PC-9 (cell line): ENCODE results near the gene MXD4. TPM values are rescaled to one million over a fixed set of nuclear protein-coding genes. Genes with fewer than 3 reads are reported as not detected.

ENCODE experiments used
- BruUV-seq: library from RNA; stranded (reverse); fragments of 400-500 nt; replicated peaks from 2 replicates; lab custom pipeline; 2021; lab: Mats Ljungman, UMichigan
- CTCF ChIA-PET: fragments of 300-600 bp; sonication (Branson Sonifier 250); formaldehyde crosslinking; loops from one replicate; lab custom pipeline; 2022; ENCODE audit warnings: antibody characterized with exemption; lab: Charles Lee
- POLR2A ChIA-PET: fragments of 300-600 bp; sonication (Branson Sonifier 250); formaldehyde crosslinking; loops from one replicate; lab custom pipeline; 2022; ENCODE audit warnings: antibody characterized with exemption; ENCODE audit not compliant: unreplicated experiment; lab: Charles Lee
- DNase-seq, 2 experiments: peaks; one replicate each; pipeline versions ENCODE4 v3.0.0 to v3.0.0-alpha.2; 2015 to 2022; ENCODE audit warnings: mixed read lengths in 1 of 2
- H2AFZ ChIP-seq: fragments of 200-600 bp; sonication (generic); 2 replicates; pipeline ENCODE4 v1.8.1; 2017; ENCODE audit warnings: antibody characterized with exemption
- H3F3A ChIP-seq: fragments of 200-600 bp; sonication (generic); 2 replicates; pipeline ENCODE4 v1.8.1; 2017; ENCODE audit warnings: antibody characterized with exemption, mild to moderate bottlenecking, low read depth; ENCODE audit not compliant: insufficient read depth
- H3K27ac ChIP-seq: fragments of 200-600 bp; sonication (generic); 2 replicates; pipeline ENCODE4 v1.6.1; 2016; ENCODE audit warnings: mixed run types
- H3K27me3 ChIP-seq: fragments of 200-600 bp; sonication (generic); 2 replicates; pipeline ENCODE4 v1.6.1; 2016; ENCODE audit warnings: low read depth, mixed run types; ENCODE audit not compliant: insufficient read depth
- H3K36me3 ChIP-seq: fragments of 200-600 bp; sonication (generic); 2 replicates; pipeline ENCODE4 v1.6.1; 2016; ENCODE audit warnings: low read depth, mixed run types
- H3K4me1 ChIP-seq: fragments of 200-600 bp; sonication (generic); replicated peaks from 2 replicates; pipeline ENCODE4 v1.6.1; 2016; ENCODE audit warnings: mixed run types; ENCODE audit not compliant: insufficient read depth
- H3K4me2 ChIP-seq: fragments of 200-600 bp; sonication (generic); 2 replicates; pipeline ENCODE4 v1.6.1; 2017; ENCODE audit warnings: mixed run types
- H3K4me3 ChIP-seq: fragments of 200-600 bp; sonication (generic); 2 replicates; pipeline ENCODE4 v1.6.1; 2016; ENCODE audit warnings: mixed run types
- H3K79me2 ChIP-seq: fragments of 200-600 bp; sonication (generic); 2 replicates; pipeline ENCODE4 v1.6.1; 2017; ENCODE audit warnings: low read depth, mixed run types
- H3K9me2 ChIP-seq: fragments of 200-600 bp; sonication (generic); 2 replicates; pipeline ENCODE4 v1.8.1; 2017; ENCODE audit warnings: mild to moderate bottlenecking; ENCODE audit not compliant: insufficient read depth
- H3K9me3 ChIP-seq: fragments of 200-600 bp; sonication (generic); 2 replicates; pipeline ENCODE4 v1.8.1; 2016; ENCODE audit warnings: low read depth; ENCODE audit not compliant: insufficient read depth
- H4K20me1 ChIP-seq: fragments of 200-600 bp; sonication (generic); 2 replicates; pipeline ENCODE4 v1.8.1; 2017; ENCODE audit not compliant: insufficient read depth
- CTCF ChIP-seq: fragments of 200-600 bp; sonication (generic); conservative IDR thresholded peaks from 2 replicates; pipeline ENCODE4 v1.6.1; 2017; ENCODE audit warnings: mixed run types, antibody characterized with exemption, mild to moderate bottlenecking, moderate library complexity
- EZH2 ChIP-seq: fragments of 200-600 bp; sonication (generic); IDR thresholded peaks from 2 replicates; pipeline ENCODE4 v1.8.0; 2017; ENCODE audit warnings: antibody characterized with exemption, low read depth
- intact Hi-C: fragments of 100-400 bp; cut with micrococcal nuclease; formaldehyde crosslinking; loops from one replicate; pipeline ENCODE4 v1.10.0; 2022; ENCODE audit not compliant: unreplicated experiment
- total RNA-seq: library from RNA; stranded (reverse); gene quantifications from 2 replicates; pipeline ENCODE4 v1.2.3, GENCODE V29; 2021

MXD4 gene
- total RNA-seq, 1 experiment from 2014 or later, result 37.0 TPM

GRCh38 chr4:2256156-2256731 is 5.7 kb downstream of the MXD4 start:
- H3K9me3 ChIP-seq, result no peaks in the 10 kb centered on the region
- DNase-seq, result no peak
- ChIA-PET CTCF (no interaction called here), POLR2A (no interaction called here)
- no peaks in the 10 kb centered on the region for H3K36me3 ChIP-seq
- no TSS peak for BruUV-seq
- no peak overlapping the region for H3K27ac ChIP-seq
- TF ChIP-seq EZH2, result no peak
- no peak for TF ChIP-seq CTCF
- H3F3A ChIP-seq, result no peaks in the 10 kb centered on the region
- intact Hi-C loops, result no loop called here
- H3K4me2 ChIP-seq, result no peak overlapping the region
- no peak overlapping the region for H3K4me3 ChIP-seq
- no peak overlapping the region for H2AFZ ChIP-seq
- 0 out of 2 replicates have a peak, but pooled peaks cover 5% of the 10 kb centered on the region for H3K4me1 ChIP-seq
- no peaks in the 10 kb centered on the region for H3K9me2 ChIP-seq
- no peaks in the 10 kb centered on the region for H3K27me3 ChIP-seq
- H4K20me1 ChIP-seq, result peaks cover 5% of the 10 kb centered on the region; the same call in 1 of the 2 replicates
- no peaks in the 10 kb centered on the region for H3K79me2 ChIP-seq

- intact Hi-C loops, result no loop called here
- DNase-seq, result no peak
- BruUV-seq, result no TSS peak
Observed at GRCh38 chr4:2255501-2256155, 6.3 kb downstream of the MXD4 start.

More at GRCh38 chr4:2255501-2256155, 6.3 kb downstream of the MXD4 start:
- CTCF ChIA-PET, result no interaction called here
- POLR2A ChIA-PET, result no interaction called here
- Histone ChIP-seq H3K79me2 (no peaks in the 10 kb centered on the region), H3K27ac (no peak overlapping the region), H3K4me3 (no peak overlapping the region), H3K9me3 (no peaks in the 10 kb centered on the region), H2AFZ (no peak overlapping the region), H3F3A (no peaks in the 10 kb centered on the region), H3K4me2 (no peak overlapping the region), H4K20me1 (peaks cover 5% of the 10 kb centered on the region; the same call in 1 of the 2 replicates), H3K27me3 (no peaks in the 10 kb centered on the region), H3K9me2 (no peaks in the 10 kb centered on the region), H3K4me1 (0 out of 2 replicates have a peak, but pooled peaks cover 2% of the 10 kb centered on the region), H3K36me3 (no peaks in the 10 kb centered on the region)
- TF ChIP-seq EZH2 (no peak), CTCF (no peak)
